H9 (cell line): ENCODE data around the gene TBC1D19. TPM values are rescaled to one million over a fixed set of nuclear protein-coding genes. Genes with fewer than 3 reads are reported as not detected.
A peak's percentile ranks its signal among the peaks of the same experiment; 100 is the strongest.

Source experiments
- DNase-seq: peaks from one replicate; pipeline ENCODE4 v3.0.0-alpha.2; 2017
- H2AFZ ChIP-seq: one replicate; pipeline ENCODE4 v1.6.1; 2013; ENCODE audit warnings: mild to moderate bottlenecking, low read length, control low read depth, moderate library complexity
- H2AK5ac ChIP-seq: 2 replicates; pipeline ENCODE4 v1.6.1; 2013; ENCODE audit warnings: low read length, control low read depth, mixed read lengths; ENCODE audit not compliant: insufficient read length
- H2BK120ac ChIP-seq: one replicate; pipeline ENCODE4 v1.6.1; 2013; ENCODE audit warnings: low read depth, mild to moderate bottlenecking, low read length, control low read depth, inconsistent platforms; ENCODE audit not compliant: poor library complexity, severe bottlenecking
- H2BK12ac ChIP-seq: 2 replicates; pipeline ENCODE4 v1.6.1; 2013; ENCODE audit warnings: low read length, control low read depth, mixed read lengths, low read depth; ENCODE audit not compliant: insufficient read length
- H2BK15ac ChIP-seq: 2 replicates; pipeline ENCODE4 v1.6.1; 2013; ENCODE audit warnings: low read depth, low read length, control low read depth
- H2BK20ac ChIP-seq: one replicate; pipeline ENCODE4 v1.6.1; 2013; ENCODE audit warnings: low read depth, mild to moderate bottlenecking, low read length, control low read depth, inconsistent platforms; ENCODE audit not compliant: poor library complexity, severe bottlenecking
- H2BK5ac ChIP-seq: 2 replicates; pipeline ENCODE4 v1.6.1; 2013; ENCODE audit warnings: low read length, control low read depth, mixed read lengths; ENCODE audit not compliant: insufficient read length
- H3K14ac ChIP-seq: 2 replicates; pipeline ENCODE4 v1.6.1; 2013; ENCODE audit warnings: low read length, control low read depth; ENCODE audit not compliant: insufficient read depth
- H3K18ac ChIP-seq: 2 replicates; pipeline ENCODE4 v1.6.1; 2013; ENCODE audit warnings: low read depth, mild to moderate bottlenecking, mixed read lengths, low read length, control low read depth; ENCODE audit not compliant: insufficient read length
- H3K23ac ChIP-seq: 2 replicates; pipeline ENCODE4 v1.6.1; 2013; ENCODE audit warnings: low read length, control low read depth, mixed read lengths, low read depth; ENCODE audit not compliant: insufficient read length
- H3K23me2 ChIP-seq: 2 replicates; pipeline ENCODE4 v1.6.1; 2013; ENCODE audit warnings: low read depth, mild to moderate bottlenecking, mixed read lengths, low read length, control low read depth; ENCODE audit not compliant: insufficient read length, poor library complexity, severe bottlenecking
- H3K27ac ChIP-seq: 2 replicates; pipeline ENCODE4 v1.5.1; 2013; ENCODE audit warnings: low read length, control low read depth, mixed read lengths, low read depth; ENCODE audit not compliant: insufficient read length
- H3K27me3 ChIP-seq: 2 replicates; pipeline ENCODE4 v1.6.1; 2013; ENCODE audit warnings: low read length, control low read depth, inconsistent platforms; ENCODE audit not compliant: insufficient read depth
- H3K4ac ChIP-seq: 2 replicates; pipeline ENCODE4 v1.6.1; 2013; ENCODE audit warnings: low read depth, mild to moderate bottlenecking, control low read depth, inconsistent platforms, low read length, moderate library complexity
- H3K4me1 ChIP-seq: 2 replicates; pipeline ENCODE4 v1.6.1; 2013; ENCODE audit warnings: low read length, control low read depth, inconsistent platforms; ENCODE audit not compliant: insufficient read depth
- H3K4me2 ChIP-seq: 2 replicates; pipeline ENCODE4 v1.6.1; 2013; ENCODE audit warnings: low read length, control low read depth, mixed read lengths; ENCODE audit not compliant: insufficient read length, insufficient read depth
- H3K56ac ChIP-seq: 2 replicates; pipeline ENCODE4 v1.6.1; 2013; ENCODE audit warnings: low read depth, mild to moderate bottlenecking, mixed read lengths, low read length, control low read depth; ENCODE audit not compliant: insufficient read length
- H3K79me1 ChIP-seq: 2 replicates; pipeline ENCODE4 v1.6.1; 2013; ENCODE audit warnings: low read depth, mild to moderate bottlenecking, moderate library complexity, low read length, control low read depth, inconsistent platforms; ENCODE audit not compliant: insufficient read depth, poor library complexity, severe bottlenecking
- H3K79me2 ChIP-seq: 2 replicates; pipeline ENCODE4 v1.6.1; 2013; ENCODE audit warnings: low read length, control low read depth, inconsistent platforms; ENCODE audit not compliant: insufficient read depth
- H3K9ac ChIP-seq: 2 replicates; pipeline ENCODE4 v1.6.1; 2013; ENCODE audit warnings: low read length, control low read depth, mixed read lengths; ENCODE audit not compliant: insufficient read length; ENCODE audit errors: extremely low read depth
- H3K9me3 ChIP-seq: one replicate; pipeline ENCODE4 v1.6.1; 2013; ENCODE audit warnings: low read depth, low read length, inconsistent platforms; ENCODE audit not compliant: control insufficient read depth
- H3T11ph ChIP-seq: one replicate; pipeline ENCODE4 v1.6.1; 2013; ENCODE audit warnings: mild to moderate bottlenecking, low read length, control low read depth, inconsistent platforms
- H4K20me1 ChIP-seq: one replicate; pipeline ENCODE4 v1.6.1; 2013; ENCODE audit not compliant: control insufficient read depth, insufficient read length, insufficient read depth
- H4K5ac ChIP-seq: 2 replicates; pipeline ENCODE4 v1.6.1; 2013; ENCODE audit warnings: low read depth, mild to moderate bottlenecking, mixed read lengths, low read length, control low read depth; ENCODE audit not compliant: insufficient read length
- H4K8ac ChIP-seq: replicated peaks from 2 replicates; pipeline ENCODE4 v1.6.1; 2013; ENCODE audit warnings: low read length, control low read depth, mixed read lengths, low read depth; ENCODE audit not compliant: insufficient read length
- H4K91ac ChIP-seq: 2 replicates; pipeline ENCODE4 v1.6.1; 2013; ENCODE audit warnings: low read depth, mild to moderate bottlenecking, moderate library complexity, mixed read lengths, low read length, control low read depth; ENCODE audit not compliant: insufficient read length
- H3K27ac Mint-ChIP-seq, 3 experiments: 2 replicates in 2 of 3; 3 replicates in 1 of 3; pipeline ENCODE4 v1.8.0; 2020 to 2021; ENCODE audit warnings: mixed read lengths in 3 of 3, mild to moderate bottlenecking in 1 of 3, moderate library complexity in 1 of 3
- H3K27me3 Mint-ChIP-seq: 2 replicates; pipeline ENCODE4 v1.8.0; 2021; ENCODE audit warnings: low read depth, mild to moderate bottlenecking, moderate library complexity, mixed read lengths
- H3K36me3 Mint-ChIP-seq, 3 experiments: 2 replicates in 2 of 3; 3 replicates in 1 of 3; pipeline ENCODE4 v1.8.0; 2020 to 2021; ENCODE audit warnings: low read depth in 3 of 3, mixed read lengths in 3 of 3; ENCODE audit not compliant: insufficient read depth in 1 of 3
- H3K4me1 Mint-ChIP-seq, 2 experiments: 2 replicates each; pipeline ENCODE4 v1.8.0; 2020; ENCODE audit warnings: mixed read lengths in 2 of 2
- H3K4me3 Mint-ChIP-seq, 2 experiments: 2 replicates in 1 of 2; 3 replicates in 1 of 2; pipeline ENCODE4 v1.8.0; 2020 to 2021; ENCODE audit warnings: mild to moderate bottlenecking in 2 of 2, mixed read lengths in 2 of 2, moderate library complexity in 1 of 2
- H3K9me3 Mint-ChIP-seq, 2 experiments: 2 replicates in 1 of 2; 3 replicates in 1 of 2; pipeline ENCODE4 v1.8.0; 2020; ENCODE audit warnings: mild to moderate bottlenecking in 2 of 2, mixed read lengths in 2 of 2, moderate library complexity in 1 of 2
- CTCF ChIP-seq: fragments of 200-600 bp; sonication (generic); conservative IDR thresholded peaks from 3 replicates; pipeline ENCODE4 v1.8.0; 2021; ENCODE audit warnings: antibody characterized with exemption, mild to moderate bottlenecking
- WGBS: extraction: QIAGEN DNeasy Blood & Tissue Kit; methylation state at CpG from one replicate; pipeline ENCODE4 v1.1.7; 2013; ENCODE audit warnings: missing lambda C conversion rate, low lambda C conversion rate, mixed read lengths; ENCODE audit not compliant: insufficient read length; ENCODE audit errors: extremely low coverage; 5-methylcytosine and 5-hydroxymethylcytosine counted together
- total RNA-seq: library from RNA; stranded (reverse); gene quantifications from 2 replicates; pipeline ENCODE4 v1.2.1, GENCODE V29; 2021

TBC1D19 gene
- total RNA-seq, 1 experiment from 2014 or later: 3.2 TPM

GRCh38 chr4:26584725-26585124 is 841 bp downstream of the TBC1D19 start:
- Histone ChIP-seq H3K23ac (no peak overlapping the region), H3K23me2 (peaks cover 7% of the 10 kb centered on the region), H3K9ac (peak overlapping the region; percentile 40), H3K4me2 (peak overlapping the region; percentile 92), H3K79me2 (no peaks in the 10 kb centered on the region), H3K14ac (no peak overlapping the region), H3K4me1 (no peaks in the 10 kb centered on the region), H3K27me3 (no peaks in the 10 kb centered on the region), H4K91ac (no peak overlapping the region), H2BK20ac (no peak overlapping the region), H2BK12ac (no peak overlapping the region), H2AK5ac (no peak overlapping the region), H3K79me1 (no peaks in the 10 kb centered on the region), H2BK15ac (no peak overlapping the region), H3T11ph (no peak overlapping the region), H4K8ac (no peak overlapping the region), H3K9me3 (no peaks in the 10 kb centered on the region), H2BK120ac (no peak overlapping the region), H3K56ac (no peak overlapping the region), H2BK5ac (no peak overlapping the region), H4K5ac (no peak overlapping the region), H3K27ac (no peak overlapping the region), H3K18ac (no peak overlapping the region), H2AFZ (no peak overlapping the region), H4K20me1 (no peaks in the 10 kb centered on the region), H3K4ac (no peak overlapping the region)
- Mint-ChIP-seq H3K27ac (no peak overlapping the region), H3K4me3 (peak overlapping the region; percentile 93 to 95), H3K4me1 (peaks cover 23 to 24% of the 10 kb centered on the region in 2 experiments), H3K27me3 (no peaks in the 10 kb centered on the region; the same call in 1 of the 2 replicates), H3K9me3 (no peaks in the 10 kb centered on the region), H3K36me3 (no peaks in the 10 kb centered on the region)
- no CpG with 5 or more reads among the region's 4 CpGs for WGBS
- DNase-seq: no peak
- TF ChIP-seq CTCF: no peak
